22Rv1 (cell line): ENCODE measurements around the gene ACOT12.

Experiments used
- ZFX ChIP-seq: fragments of 450-650 bp; IDR thresholded peaks from 2 replicates; pipeline ENCODE4 v1.6.1; 2017; ENCODE audit warnings: antibody characterized with exemption, borderline replicate concordance
- TF ChIP-seq, protein P1 (sequence below): fragments of 450-650 bp; IDR thresholded peaks from 2 replicates; pipeline ENCODE4 v1.5.1; 2017; ENCODE audit warnings: mild to moderate bottlenecking

DNA sequence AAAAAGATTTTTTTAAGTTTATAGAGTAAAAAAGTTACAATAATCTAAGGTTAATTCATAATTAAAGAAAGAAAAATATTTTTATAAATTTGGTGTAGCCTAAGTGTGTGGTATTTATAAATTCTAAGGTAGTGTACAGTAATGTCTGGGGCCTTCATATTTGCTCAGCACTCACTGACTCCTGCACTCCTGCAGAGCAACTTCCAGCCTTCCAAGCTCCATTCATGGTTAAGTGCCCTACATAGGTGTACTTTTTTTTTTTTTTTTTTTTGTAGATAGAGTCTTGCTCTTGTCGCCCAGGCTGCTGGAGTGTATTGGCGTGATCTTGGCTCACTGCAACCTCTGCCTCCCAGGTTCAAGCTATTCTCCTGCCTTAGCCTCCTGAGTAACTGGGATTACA is 10.1 kb downstream of the ACOT12 start:
- TF ChIP-seq, protein P1, sequence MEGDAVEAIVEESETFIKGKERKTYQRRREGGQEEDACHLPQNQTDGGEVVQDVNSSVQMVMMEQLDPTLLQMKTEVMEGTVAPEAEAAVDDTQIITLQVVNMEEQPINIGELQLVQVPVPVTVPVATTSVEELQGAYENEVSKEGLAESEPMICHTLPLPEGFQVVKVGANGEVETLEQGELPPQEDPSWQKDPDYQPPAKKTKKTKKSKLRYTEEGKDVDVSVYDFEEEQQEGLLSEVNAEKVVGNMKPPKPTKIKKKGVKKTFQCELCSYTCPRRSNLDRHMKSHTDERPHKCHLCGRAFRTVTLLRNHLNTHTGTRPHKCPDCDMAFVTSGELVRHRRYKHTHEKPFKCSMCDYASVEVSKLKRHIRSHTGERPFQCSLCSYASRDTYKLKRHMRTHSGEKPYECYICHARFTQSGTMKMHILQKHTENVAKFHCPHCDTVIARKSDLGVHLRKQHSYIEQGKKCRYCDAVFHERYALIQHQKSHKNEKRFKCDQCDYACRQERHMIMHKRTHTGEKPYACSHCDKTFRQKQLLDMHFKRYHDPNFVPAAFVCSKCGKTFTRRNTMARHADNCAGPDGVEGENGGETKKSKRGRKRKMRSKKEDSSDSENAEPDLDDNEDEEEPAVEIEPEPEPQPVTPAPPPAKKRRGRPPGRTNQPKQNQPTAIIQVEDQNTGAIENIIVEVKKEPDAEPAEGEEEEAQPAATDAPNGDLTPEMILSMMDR = no peak
- no peak for TF ChIP-seq ZFX
